Measurements from ENCODE around the gene ZNF185. TPM values are rescaled to one million over a fixed set of nuclear protein-coding genes. Genes with fewer than 3 reads are reported as not detected.

The ZNF185 gene
- total RNA-seq (2021): 10.2 and 11.3 TPM in 2 replicates
- long read RNA-seq, partial matches to known transcripts: 3 of 8 reads
- long read RNA-seq, other reads (novel, unspliced or antisense): 4 of 8 reads

GRCh38 chrX:152897222-152898131 is at the start of gene ZNF185:
TSS of gene ZNF185 (plus strand) at chrX:152898067. CDS start at chrX:152914490, 16,423 bp downstream.
- no peaks in the 10 kb centered on the region for H4K20me1 ChIP-seq (ENCODE audit: control insufficient read depth, insufficient read depth, insufficient read length)
- peaks cover 33% of the 10 kb centered on the region for H3K9me3 ChIP-seq (ENCODE audit: control insufficient read depth, low read depth, low read length)
- no peak within 1 kb of the TSS for H3K23ac ChIP-seq (ENCODE audit: insufficient read length, low read depth, low read length)
- WGBS (ENCODE audit: extremely low coverage, insufficient read length, low lambda C conversion rate): no CpG with 5 or more reads among the region's 64 CpGs
- peaks cover 9% of the 10 kb centered on the region for H3K23me2 ChIP-seq (ENCODE audit: insufficient read length, low read depth, low read length, poor library complexity, severe bottlenecking)
- H3K9ac ChIP-seq (ENCODE audit: extremely low read depth, insufficient read length, low read length): no peak within 1 kb of the TSS
- no peak within 1 kb of the TSS for H2AK5ac ChIP-seq (ENCODE audit: insufficient read length, low read length)
- no peak within 1 kb of the TSS for H2AFZ ChIP-seq (ENCODE audit: low read length)
- H2BK120ac ChIP-seq (ENCODE audit: low read depth, low read length, poor library complexity, severe bottlenecking): no peak within 1 kb of the TSS
- no peak within 1 kb of the TSS for H3K4ac ChIP-seq (ENCODE audit: low read depth, low read length)
- peak within 1 kb of the TSS; percentile 56 for H3K18ac ChIP-seq (ENCODE audit: insufficient read length, low read depth, low read length)
- H3K9me3 Mint-ChIP-seq: peaks cover 72 to 79% of the 10 kb centered on the region in 2 experiments
- no peak for TF ChIP-seq CTCF (conservative IDR thresholded peaks at IDR 0.05)
- H3K14ac ChIP-seq (ENCODE audit: insufficient read depth, low read length): no peak within 1 kb of the TSS; the same call in 1 of the 2 replicates
- H2BK5ac ChIP-seq (ENCODE audit: insufficient read length, low read length): no peak within 1 kb of the TSS
- H4K8ac ChIP-seq (replicated peaks; ENCODE audit: insufficient read length, low read depth, low read length): no peak within 1 kb of the TSS
- H3K36me3 Mint-ChIP-seq (ENCODE audit: insufficient read depth in 1 of 3, low read depth in 3 of 3): peaks cover 0 to 12% (median 7%) of the 10 kb centered on the region in 3 experiments; a peak in 5 of 7 replicates
- peak within 1 kb of the TSS in 1 of 3 experiments; percentile 87; a peak in 1 of 7 replicates for H3K27ac Mint-ChIP-seq
- no peak within 1 kb of the TSS for H2BK20ac ChIP-seq (ENCODE audit: low read depth, low read length, poor library complexity, severe bottlenecking)
- no peaks in the 10 kb centered on the region for H3K79me1 ChIP-seq (ENCODE audit: insufficient read depth, low read depth, low read length, poor library complexity, severe bottlenecking)
- no peak within 1 kb of the TSS for H2BK12ac ChIP-seq (ENCODE audit: insufficient read length, low read depth, low read length)
- H4K5ac ChIP-seq (ENCODE audit: insufficient read length, low read depth, low read length): no peak within 1 kb of the TSS
- H3K79me2 ChIP-seq (ENCODE audit: insufficient read depth, low read length): no peaks in the 10 kb centered on the region
- H3K4me1 ChIP-seq (ENCODE audit: insufficient read depth, low read length): no peaks in the 10 kb centered on the region; the same call in 1 of the 2 replicates
- H4K91ac ChIP-seq (ENCODE audit: insufficient read length, low read depth, low read length): no peak within 1 kb of the TSS
- H2BK15ac ChIP-seq (ENCODE audit: low read depth, low read length): no peak within 1 kb of the TSS
- no peak within 1 kb of the TSS for H3T11ph ChIP-seq (ENCODE audit: low read length)
- DNase-seq: peak; percentile 90
- no peak within 1 kb of the TSS for H3K27ac ChIP-seq (ENCODE audit: insufficient read length, low read depth, low read length)
- H3K27me3 ChIP-seq (ENCODE audit: insufficient read depth, low read length): no peaks in the 10 kb centered on the region
- peak within 1 kb of the TSS; percentile 49 for H3K4me2 ChIP-seq (ENCODE audit: insufficient read depth, insufficient read length, low read length)
- peak within 1 kb of the TSS; percentile 48 to 63 for H3K4me3 Mint-ChIP-seq
- H3K27me3 Mint-ChIP-seq (ENCODE audit: low read depth): peaks cover 23% of the 10 kb centered on the region
- H3K56ac ChIP-seq (ENCODE audit: insufficient read length, low read depth, low read length): no peak within 1 kb of the TSS
- H3K4me1 Mint-ChIP-seq: peaks cover 28 to 43% of the 10 kb centered on the region in 2 experiments

All from H9 (cell line).